HG03108 (cell line): ENCODE results near the gene FOXP3.

ENCODE experiments used
- ATAC-seq: cut with Tn5 transposase; IDR thresholded peaks from one replicate; pipeline ENCODE4 v1.9.1; 2021; ENCODE audit warnings: moderate library complexity; ENCODE audit not compliant: unreplicated experiment

FOXP3 gene

DNA sequence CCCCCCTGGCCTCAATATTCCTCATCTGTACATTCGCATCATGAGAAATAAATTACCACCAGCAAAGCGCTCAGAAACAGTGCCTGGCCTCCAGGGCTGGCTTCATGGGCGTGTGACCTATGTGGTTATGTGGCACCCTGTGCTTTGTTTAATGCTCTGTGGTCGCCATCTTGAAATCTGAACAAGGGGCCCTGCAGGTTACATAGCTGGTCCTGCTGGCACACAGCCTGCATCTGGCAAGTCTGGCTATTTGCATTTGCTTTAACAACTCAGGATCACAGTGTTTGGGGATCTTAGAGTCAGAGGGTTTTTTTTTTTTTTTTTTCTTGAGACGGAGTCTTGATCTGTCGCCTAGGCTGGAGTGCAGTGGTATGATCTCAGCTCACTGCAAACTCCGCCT lies 9.9 kb downstream of the FOXP3 start:
- no peak for ATAC-seq

DNA sequence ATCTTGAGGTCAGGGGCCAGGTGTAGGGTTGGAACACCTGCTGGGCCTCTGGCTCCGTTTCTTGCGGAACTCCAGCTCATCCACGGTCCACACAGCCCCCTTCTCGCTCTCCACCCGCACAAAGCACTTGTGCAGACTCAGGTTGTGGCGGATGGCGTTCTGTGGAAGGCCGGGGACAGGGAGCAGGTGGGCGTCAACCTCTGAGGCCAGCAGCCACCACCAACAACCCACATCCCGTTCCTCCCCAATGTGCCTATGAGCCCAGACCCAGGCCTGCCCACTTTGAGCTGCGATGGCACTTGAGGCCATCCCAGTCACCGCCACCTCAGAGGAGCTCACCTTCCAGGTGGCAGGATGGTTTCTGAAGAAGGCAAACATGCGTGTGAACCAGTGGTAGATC lies 13.2 kb downstream of the FOXP3 start:
- ATAC-seq = no peak

DNA sequence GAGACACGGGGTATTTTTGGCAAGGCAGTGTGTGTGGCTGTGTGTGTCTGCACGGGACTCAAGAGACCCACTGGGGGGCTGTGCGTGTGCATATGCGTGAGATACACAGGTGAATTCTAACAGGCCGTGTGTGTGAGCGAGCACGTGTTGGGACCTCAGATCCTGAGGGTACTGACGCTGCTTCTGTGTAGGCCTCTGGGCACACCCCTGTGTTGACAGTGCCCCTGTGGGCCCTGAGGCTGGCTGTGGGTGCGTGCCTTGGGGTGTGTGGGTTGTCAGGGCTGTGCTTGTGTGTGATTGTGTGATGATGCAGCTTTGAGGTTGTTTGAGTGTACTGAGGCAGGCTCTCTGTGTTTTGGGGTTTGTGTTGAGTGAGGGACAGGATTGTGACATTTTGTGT lies 13.9 kb downstream of the FOXP3 start:
- ATAC-seq = no peak

DNA sequence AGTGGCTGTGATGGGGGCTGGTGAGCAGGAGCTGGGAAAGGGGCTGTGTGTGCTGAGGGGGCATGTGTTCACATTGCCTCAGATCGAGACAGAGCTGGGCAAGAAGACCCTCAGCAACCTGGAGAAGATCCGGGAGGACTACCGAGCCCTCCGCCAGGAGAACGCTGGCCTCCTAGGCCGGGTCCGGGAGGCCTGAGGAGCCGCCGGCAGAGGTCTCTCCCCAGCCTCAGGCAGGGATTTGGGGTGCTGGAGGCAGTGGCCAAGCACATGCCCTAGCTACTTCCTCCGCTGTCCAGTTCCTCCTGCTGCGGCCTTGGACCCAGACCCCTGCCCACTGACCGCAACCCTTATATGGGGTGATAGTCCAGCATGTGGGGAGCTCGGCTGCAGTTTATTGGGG lies 14.4 kb downstream of the FOXP3 start:
- ATAC-seq = no peak

DNA sequence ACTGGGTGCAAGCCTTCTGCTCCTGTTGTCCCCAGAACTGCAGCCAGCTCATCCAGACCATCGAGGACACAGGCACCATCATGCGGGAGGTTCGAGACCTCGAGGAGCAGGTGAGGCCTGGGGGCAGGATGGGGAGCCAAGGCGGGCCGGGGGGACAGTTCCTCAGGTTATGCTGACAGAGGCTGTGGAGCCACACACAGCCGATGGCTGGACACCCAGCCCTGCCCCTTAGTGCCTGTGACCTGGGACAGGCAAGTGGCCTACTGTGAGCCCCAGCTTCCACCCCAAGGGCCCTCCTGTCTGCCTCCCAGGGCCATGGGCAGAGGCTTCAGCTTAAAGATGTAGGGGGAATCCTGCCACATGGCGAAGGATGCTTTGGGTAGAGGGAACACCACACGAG lies 14.9 kb downstream of the FOXP3 start:
- no peak for ATAC-seq

DNA sequence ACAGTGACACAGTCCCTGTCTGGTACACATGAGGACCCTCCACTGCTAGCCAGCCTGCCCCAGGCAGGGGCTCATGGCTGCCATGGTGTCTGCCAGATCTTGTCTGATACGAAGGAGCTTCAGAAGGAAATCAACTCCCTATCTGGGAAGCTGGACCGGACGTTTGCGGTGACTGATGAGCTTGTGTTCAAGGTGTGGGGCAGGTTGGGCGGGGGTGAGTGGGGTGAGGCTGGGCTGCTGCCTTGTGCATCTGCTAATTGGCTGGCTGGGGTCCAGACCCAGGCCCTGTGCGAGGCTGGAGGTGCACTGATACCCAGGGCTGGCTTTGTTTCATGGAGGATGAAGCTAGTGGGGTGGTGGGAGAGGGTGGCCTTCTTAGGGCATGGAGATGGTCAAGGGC lies 15.4 kb downstream of the FOXP3 start:
- no peak for ATAC-seq

- no peak for ATAC-seq
Observed at GRCh38 chrX:49247916-49248811, 16.3 kb downstream of the FOXP3 start.

- ATAC-seq = no peak
Observed at GRCh38 chrX:49247346-49247745, 17.2 kb downstream of the FOXP3 start.

- ATAC-seq = no peak
Observed at GRCh38 chrX:49246541-49246940, 18.0 kb downstream of the FOXP3 start.

GRCh38 chrX:49244207-49244606 lies 20.3 kb downstream of the FOXP3 start:
- no peak for ATAC-seq

- ATAC-seq = no peak
Observed at GRCh38 chrX:49243166-49243565, 21.3 kb downstream of the FOXP3 start.

DNA sequence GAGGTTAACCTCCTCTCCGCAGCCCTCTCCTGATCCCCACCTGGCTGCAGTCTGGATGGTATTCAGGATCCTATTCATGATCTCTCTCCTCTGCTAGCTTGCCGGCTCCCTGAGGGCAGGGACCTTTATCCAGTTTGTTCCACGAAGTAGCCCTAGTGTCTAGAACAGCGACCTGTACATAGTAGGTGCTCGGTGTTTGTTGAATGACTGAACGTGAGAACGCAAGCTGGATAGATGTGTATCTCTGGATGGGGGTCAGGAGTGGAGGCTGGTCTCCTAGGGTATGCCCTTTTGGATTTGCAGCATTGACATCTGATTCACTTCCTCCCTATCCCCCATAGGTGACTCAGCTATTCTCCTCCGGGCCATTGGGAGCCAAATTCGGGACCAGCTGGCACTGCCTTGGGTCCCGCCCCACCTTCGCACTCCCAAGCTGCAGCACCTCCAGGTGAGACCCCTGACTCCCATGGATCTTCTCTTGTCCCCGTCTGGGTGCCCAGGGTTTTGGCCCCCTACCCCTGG lies 21.9 kb downstream of the FOXP3 start:
- ATAC-seq = no peak

DNA sequence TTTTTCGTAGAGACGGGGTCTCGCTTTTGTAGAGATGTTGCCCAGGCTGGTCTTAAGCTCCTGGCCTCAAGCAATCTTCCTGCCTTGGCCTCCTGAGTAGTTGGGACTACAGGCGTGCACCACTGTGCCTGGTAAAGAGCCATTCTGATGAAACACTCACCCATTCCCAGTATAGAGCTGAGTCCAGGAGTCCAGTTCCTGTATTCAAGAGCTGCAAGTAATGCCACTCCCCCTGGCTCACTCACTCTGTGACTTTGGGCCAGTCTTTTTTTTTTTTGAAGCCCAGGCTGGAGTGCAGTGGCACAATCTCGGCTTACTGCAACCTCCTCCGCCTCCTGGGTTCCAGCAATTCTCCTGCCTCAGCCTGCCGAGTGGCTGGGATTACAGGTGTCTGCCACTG lies 25.8 kb downstream of the FOXP3 start:
- ATAC-seq = no peak

- no peak for ATAC-seq
Observed at GRCh38 chrX:49237060-49237459, 27.4 kb downstream of the FOXP3 start.

DNA sequence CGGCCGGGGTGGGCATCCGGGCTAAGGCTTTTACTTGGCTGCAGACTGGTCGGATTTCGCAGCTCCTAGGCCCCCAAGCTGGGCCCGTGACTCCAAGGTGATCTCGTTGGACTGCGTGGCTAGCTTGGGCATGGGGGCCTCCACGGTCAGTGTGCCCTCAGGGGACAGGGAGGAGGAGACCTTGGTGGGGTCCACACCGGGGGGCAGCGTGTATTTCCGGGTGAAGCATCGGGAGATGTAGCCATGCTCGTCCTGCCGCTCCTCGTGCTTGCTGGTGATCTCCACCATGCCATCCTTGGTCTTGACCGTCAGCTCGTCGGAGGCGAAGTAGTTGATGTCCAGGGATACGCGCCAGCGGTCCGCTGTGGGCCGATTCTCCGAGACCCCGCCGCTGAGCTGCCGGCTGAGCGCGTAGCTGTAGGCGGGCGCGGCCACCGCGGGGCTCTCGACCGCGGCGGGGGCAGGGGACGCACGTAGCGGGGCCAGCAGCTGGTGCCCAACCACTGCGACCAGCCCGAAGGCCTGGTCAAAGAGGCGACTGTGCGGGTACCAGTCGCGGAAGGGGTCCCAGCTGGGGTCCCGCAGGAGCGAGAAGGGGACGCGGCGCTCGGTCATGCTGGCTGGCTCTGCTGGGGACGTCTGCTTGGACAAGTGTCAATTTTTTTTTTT lies 30.5 kb downstream of the FOXP3 start:
- no peak for ATAC-seq

DNA sequence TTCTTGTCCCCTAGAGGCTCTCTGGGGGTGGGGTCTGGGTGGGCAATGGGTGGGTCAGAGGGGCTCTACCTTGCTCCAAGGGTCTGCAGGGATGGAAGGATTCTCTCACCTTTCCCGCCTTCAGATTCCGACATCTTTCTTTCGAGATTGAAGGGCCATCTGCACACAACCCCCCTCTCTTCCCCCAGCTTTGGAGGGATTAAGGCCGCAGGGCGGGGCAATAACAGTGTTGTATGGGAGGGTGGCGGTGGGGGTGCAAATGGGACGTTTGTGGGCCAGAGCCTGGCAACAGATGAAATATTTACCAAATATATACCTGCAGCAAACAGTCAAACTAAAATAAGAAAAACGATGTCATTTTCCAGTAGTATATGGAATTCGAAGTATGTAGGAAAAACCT lies 31.3 kb downstream of the FOXP3 start, which contains the start of gene CACNA1F:
CACNA1F (minus strand) TSS at position 165 of the 400 bp plus-strand sequence; CDS start at position 134, 31 bp downstream.
- no peak for ATAC-seq

DNA sequence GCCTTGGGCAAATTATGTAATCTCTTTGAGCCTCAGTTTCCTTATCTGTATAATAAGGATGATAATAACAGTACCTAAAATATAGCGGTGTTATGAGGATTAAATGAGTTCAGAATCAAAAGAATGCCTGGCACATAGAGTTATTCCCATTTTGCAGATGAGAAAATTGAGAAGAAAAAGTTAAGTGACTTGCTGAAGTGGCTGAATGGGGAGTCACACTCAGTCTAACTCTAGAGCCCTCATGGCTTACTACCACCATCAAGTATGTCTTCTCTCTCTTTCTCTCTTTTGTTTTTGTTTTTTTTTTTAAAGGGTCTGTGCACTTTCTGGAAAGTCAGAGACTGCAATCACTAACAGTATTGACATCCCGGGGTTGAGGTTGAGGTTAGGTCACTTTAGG lies 32.0 kb downstream of the FOXP3 start:
- no peak for ATAC-seq

- ATAC-seq = no peak
Observed at GRCh38 chrX:49231333-49232000, 33.0 kb downstream of the FOXP3 start.

DNA sequence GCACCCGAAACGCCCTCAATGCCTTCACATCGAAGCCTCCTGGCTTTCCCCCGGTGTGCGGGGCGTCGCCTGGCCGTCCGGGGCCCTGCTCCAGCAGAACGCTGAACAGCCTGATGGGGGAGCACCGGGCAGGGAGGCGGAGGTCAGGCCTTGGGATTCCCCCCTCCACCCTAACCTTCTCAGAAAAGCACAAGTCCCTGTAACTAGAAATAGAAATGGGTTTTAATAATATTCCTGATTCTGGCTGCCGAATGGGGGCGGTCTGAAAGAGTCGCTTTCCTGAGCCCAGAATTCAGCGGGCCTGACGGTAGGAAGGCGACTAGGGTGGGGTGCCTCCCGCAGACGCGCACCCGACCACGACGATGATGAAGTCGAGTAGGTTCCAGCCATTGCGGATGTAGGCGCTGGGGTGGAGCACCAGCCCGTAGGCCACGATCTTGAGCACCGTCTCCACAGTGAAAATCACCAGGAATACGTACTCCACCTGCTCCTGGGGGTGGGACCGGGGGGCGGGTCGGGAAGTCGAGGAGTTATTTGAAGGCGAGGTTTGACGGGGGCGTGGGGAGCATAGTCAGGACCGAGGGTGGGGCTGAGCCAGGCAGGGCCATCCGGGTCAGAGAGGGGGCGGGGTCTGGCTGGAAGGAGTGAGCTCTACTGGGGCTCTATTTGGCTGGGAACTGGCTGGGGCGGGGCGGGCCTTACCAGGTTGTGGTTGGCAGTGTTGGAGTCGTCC lies 33.8 kb downstream of the FOXP3 start:
- ATAC-seq = peak; percentile 48

- ATAC-seq = no peak
Observed at GRCh38 chrX:49228185-49228584, 36.3 kb downstream of the FOXP3 start.

- no peak for ATAC-seq
Observed at GRCh38 chrX:49227726-49228125, 36.8 kb downstream of the FOXP3 start.
